Measurements from ENCODE around the gene COX7A2. TPM values are rescaled to one million over a fixed set of nuclear protein-coding genes. Genes with fewer than 3 reads are reported as not detected.
A peak's percentile ranks its signal among the peaks of the same experiment; 100 is the strongest.

COX7A2 gene
- total and polyA plus RNA-seq, 8 donors, result 76.5 to 214 (median 131) TPM

DNA sequence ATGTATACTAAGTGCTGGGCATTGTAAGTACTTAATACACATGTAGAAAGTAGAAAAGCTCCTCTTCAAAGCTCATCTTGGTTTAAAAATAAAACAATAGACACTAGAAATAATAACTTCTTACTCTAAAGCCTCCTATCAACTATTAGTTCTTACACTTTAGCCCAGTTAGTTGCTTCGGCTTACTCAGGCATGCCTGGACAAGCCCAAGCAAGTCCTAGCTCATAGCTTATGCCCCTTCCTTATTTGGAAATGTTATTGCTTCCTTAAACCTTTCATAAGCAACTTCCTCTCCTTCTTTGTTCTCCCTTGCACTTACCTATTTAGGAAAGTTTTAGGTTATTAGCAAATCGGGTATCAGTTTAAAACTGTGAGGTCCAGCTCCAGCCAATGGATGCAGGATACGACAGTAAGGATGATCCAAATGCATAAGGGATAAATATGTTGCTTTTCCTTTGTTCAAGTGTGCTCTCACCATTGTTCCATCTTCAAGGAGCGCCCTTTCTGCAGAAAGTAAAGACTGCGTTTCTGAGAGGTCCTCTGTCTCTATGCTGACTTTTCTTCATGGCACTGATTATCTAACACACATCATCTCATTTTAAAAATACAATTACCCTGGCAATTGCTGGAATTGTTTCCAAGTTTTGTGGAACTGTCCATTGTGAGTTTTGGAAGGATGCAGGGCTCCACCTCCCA is 28.7 kb upstream of the COX7A2 start:
- 91 to 92% methylated on average over 5 of the region's 5 CpGs for WGBS, 2 donors
- peaks cover 20 to 42% (median 30%) of the 10 kb centered on the region in 3 donors for H3K4me1 ChIP-seq

GRCh38 chr6:75268988-75269354 is 25.4 kb upstream of the COX7A2 start:
- ATAC-seq, result no peak
- no peaks in the 10 kb centered on the region for H3K27me3 ChIP-seq
- FAIRE-seq, result no peak
- H3K9me3 ChIP-seq, result no peaks in the 10 kb centered on the region
- 90 to 95% methylated on average over 4 of the region's 4 CpGs for WGBS, 2 donors
- TF ChIP-seq CTCF (IDR thresholded peaks at IDR 0.05), result no peak
- no peak for DNase-seq
- H3K4me1 ChIP-seq, result peaks cover 20 to 42% (median 35%) of the 10 kb centered on the region in 3 donors
- peaks cover 0 to 11% (median under 1%) of the 10 kb centered on the region in 3 donors for H3K36me3 ChIP-seq
- H3K27ac ChIP-seq, result peak overlapping the region in 1 of 4 donors; percentile 69
- intact Hi-C loops (cut with DNase I), result loop anchor here in 1 of 3 donors (10.0 kb wide), 1 partner anchor 266 kb away; no protein-coding TSS in a partner anchor
- H3K4me3 ChIP-seq, result no peak overlapping the region

More for the DNA sequence above, 28.7 kb upstream of the COX7A2 start:
- TF ChIP-seq CTCF (IDR thresholded peaks at IDR 0.05), result no peak
- DNase-seq (peak in 2 of 6 donors; percentile 25 to 30), ATAC-seq (peak in 2 of 4 donors; percentile 70 to 75), FAIRE-seq (no peak)
- intact Hi-C loops (cut with DNase I), result no loop called here
- H3K36me3 ChIP-seq, result no peaks in the 10 kb centered on the region
- no peaks in the 10 kb centered on the region for H3K9me3 ChIP-seq
- H3K27ac ChIP-seq, result peak overlapping the region in 3 of 4 donors; percentile 3 to 31 (median 25)
- H3K4me3 ChIP-seq, result no peak overlapping the region
- H3K27me3 ChIP-seq, result no peaks in the 10 kb centered on the region

DNA sequence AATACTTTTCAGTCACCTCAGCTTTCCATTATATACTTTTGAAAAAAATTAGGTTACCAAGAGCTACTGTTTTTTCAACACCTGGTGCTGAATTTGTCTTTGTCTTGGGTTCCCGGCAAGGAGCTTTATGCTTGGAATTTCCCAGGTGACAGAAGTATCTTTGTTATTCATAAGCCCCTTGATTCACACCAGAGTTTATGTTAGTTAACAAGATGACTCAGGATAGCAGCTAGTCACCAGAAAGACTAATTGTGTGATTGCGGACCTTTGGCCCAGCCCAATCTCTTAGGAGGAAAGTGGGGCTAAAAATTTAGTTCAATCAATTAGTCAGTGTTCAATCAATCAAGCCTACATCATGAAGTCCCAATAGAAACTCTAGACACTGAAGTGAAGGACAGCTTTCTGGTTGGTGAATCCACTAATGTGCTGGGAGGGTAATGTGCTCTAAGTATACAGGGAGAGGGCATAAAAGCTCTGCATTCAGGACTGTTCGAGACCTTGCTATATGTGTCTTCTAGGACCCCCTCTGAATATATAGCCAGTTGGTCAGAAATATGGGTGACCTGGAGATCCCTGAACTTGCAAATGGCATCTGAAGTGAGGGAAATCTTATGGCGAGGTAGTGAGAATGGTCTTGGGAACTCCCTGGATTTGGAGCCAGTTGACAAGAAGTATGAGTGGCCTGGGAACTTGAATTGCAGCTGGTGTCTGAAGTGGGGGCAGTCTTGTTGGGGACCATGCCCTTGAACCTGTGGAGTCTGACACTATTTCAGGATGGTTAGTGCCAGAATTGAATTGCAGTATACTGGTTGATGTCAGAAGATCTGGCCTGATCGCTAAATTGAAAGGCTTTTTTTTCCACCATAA is 24.8 kb upstream of the COX7A2 start:
- H3K27me3 ChIP-seq, result no peaks in the 10 kb centered on the region
- FAIRE-seq (no peak), ATAC-seq (peak in 3 of 4 donors; percentile 10 to 62 (median 58)), DNase-seq (no peak)
- WGBS, 2 donors, result 64 to 71% methylated on average over 5 of the region's 5 CpGs
- H3K4me1 ChIP-seq, result peaks cover 15 to 35% (median 30%) of the 10 kb centered on the region in 3 donors
- peak overlapping the region in 3 of 4 donors; percentile 25 to 69 (median 37) for H3K27ac ChIP-seq
- H3K36me3 ChIP-seq, result peaks cover 0 to 17% (median 7%) of the 10 kb centered on the region in 3 donors
- no peak overlapping the region for H3K4me3 ChIP-seq
- TF ChIP-seq CTCF (IDR thresholded peaks at IDR 0.05), result no peak
- intact Hi-C loops (cut with DNase I), result loop anchor here in 1 of 3 donors (10.0 kb wide), 1 partner anchor 266 kb away; no protein-coding TSS in a partner anchor
- H3K9me3 ChIP-seq, result no peaks in the 10 kb centered on the region

DNA sequence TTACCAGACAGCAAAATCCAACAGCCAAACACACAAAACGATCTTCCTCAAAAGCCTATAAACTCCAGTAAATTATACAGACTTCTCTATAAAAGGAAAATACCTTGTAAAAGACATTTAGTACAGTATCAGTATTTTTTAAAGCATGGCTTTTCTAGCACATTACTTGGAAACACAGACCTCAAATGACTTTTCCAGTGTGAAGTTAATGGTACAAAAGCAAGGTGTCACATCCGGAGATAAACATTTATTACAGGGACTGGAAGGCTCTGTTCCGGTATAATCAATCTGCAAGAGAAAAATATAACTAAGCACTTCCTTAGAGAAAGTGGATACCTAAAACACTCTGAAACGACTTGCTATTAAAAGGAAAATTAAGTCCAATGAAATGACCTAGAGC is 23.9 kb upstream of the COX7A2 start:
- no peak overlapping the region for H3K4me3 ChIP-seq
- FAIRE-seq, result peak; percentile 41
- DNase-seq, result no peak
- intact Hi-C loops (cut with DNase I), result loop anchor here in 1 of 3 donors (10.0 kb wide), 1 partner anchor 267 kb away; no protein-coding TSS in a partner anchor
- no peaks in the 10 kb centered on the region for H3K27me3 ChIP-seq
- no peak for TF ChIP-seq CTCF (IDR thresholded peaks at IDR 0.05)
- H3K36me3 ChIP-seq, result peaks cover 0 to 19% (median 10%) of the 10 kb centered on the region in 3 donors
- H3K9me3 ChIP-seq, result no peaks in the 10 kb centered on the region
- 16 to 22% methylated on average over 4 of the region's 4 CpGs for WGBS, 2 donors
- H3K27ac ChIP-seq, result peak overlapping the region in 2 of 4 donors; percentile 37 to 69
- peak in 3 of 4 donors; percentile 42 to 64 (median 56) for ATAC-seq
- peaks cover 6 to 28% (median 28%) of the 10 kb centered on the region in 3 donors for H3K4me1 ChIP-seq
